HUES64 (cell line): ENCODE data around the gene DPP6.

Experiments
- H3K27ac ChIP-seq: 2 replicates; pipeline ENCODE4 v1.7.0; 2013; ENCODE audit warnings: low read depth, low read length, inconsistent platforms
- H3K27me3 ChIP-seq: 2 replicates; pipeline ENCODE4 v1.6.1; 2013; ENCODE audit warnings: mild to moderate bottlenecking, low read length; ENCODE audit not compliant: insufficient read depth
- H3K36me3 ChIP-seq: 2 replicates; pipeline ENCODE4 v1.6.1; 2013; ENCODE audit warnings: mild to moderate bottlenecking, low read length; ENCODE audit not compliant: insufficient read depth
- H3K4me1 ChIP-seq: 2 replicates; pipeline ENCODE4 v1.6.1; 2013; ENCODE audit warnings: mild to moderate bottlenecking, low read length, moderate library complexity; ENCODE audit not compliant: insufficient read depth
- H3K4me3 ChIP-seq: 2 replicates; pipeline ENCODE4 v1.5.1; 2013; ENCODE audit warnings: mild to moderate bottlenecking, low read length, moderate library complexity
- H3K9ac ChIP-seq: 2 replicates; pipeline ENCODE4 v1.6.1; 2013; ENCODE audit warnings: mild to moderate bottlenecking, low read depth, low read length
- H3K9me3 ChIP-seq: 2 replicates; pipeline ENCODE4 v1.6.1; 2013; ENCODE audit warnings: low read depth, low read length; ENCODE audit not compliant: insufficient read depth
- WGBS: fragments of 150-250, 120-280 bp; methylation state at CpG from one replicate; pipeline ENCODE4 v1.1.7; 2013; ENCODE audit warnings: missing lambda C conversion rate; 5-methylcytosine and 5-hydroxymethylcytosine counted together

The DPP6 gene

DNA sequence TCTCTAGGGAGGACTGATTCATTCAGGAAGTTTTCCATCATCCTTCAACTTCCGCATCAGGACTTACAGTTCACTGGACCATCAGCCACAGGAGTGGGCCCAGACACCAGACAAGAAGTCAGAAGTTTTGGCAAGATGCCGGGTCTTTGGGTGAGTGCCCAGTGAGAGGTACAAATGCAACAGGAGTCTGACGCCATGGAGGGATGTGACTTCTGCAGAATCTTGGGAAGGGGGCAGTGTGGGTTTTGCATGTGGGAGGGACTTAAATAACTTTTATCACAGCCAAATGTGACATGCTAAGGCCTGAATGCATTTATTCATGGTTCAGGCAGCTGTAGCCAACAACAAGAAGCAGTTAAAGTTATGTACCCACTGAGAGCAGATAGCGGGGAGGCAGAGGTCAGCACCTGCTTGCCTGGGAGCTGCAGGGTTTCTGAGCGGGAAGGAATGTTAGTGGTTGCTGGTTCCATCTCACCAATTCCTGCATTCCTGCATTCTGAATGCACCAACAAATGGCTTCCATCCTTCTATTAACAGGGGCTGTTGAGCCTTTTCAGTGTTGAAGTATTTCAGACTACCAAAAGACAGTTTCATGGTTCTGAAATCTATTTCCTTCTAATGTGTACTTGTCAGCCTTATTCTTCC is 575.6 kb downstream of the DPP6 start:
- Histone ChIP-seq H3K4me1 (no peaks in the 10 kb centered on the region), H3K4me3 (no peak overlapping the region), H3K27ac (no peak overlapping the region), H3K9ac (no peak overlapping the region), H3K27me3 (no peaks in the 10 kb centered on the region), H3K9me3 (no peaks in the 10 kb centered on the region), H3K36me3 (no peaks in the 10 kb centered on the region)
- WGBS, result 86% methylated on average over 5 of the region's 5 CpGs

DNA sequence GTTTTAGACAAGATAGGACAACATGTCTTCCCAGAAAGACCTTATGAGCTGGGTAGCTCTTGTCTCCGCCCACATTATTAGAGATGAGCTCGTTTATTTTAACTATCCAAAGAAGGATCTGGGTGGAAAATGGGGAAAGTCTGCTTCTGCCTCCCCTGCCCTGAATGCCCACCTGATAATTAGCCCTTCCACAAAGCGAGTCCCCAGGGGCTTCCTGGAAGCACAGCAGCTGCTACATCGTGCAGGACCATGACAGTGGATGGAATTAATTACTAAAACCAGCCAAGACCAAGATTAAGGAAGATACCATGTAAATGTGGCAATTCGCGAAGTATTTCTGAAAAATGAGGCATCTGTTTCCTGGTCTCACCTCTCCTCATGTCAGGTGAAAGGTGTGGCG is 576.4 kb downstream of the DPP6 start:
- H3K27ac ChIP-seq, result no peak overlapping the region
- H3K36me3 ChIP-seq, result no peaks in the 10 kb centered on the region
- 86% methylated on average over 7 of the region's 7 CpGs for WGBS
- no peaks in the 10 kb centered on the region for H3K4me1 ChIP-seq
- H3K27me3 ChIP-seq, result no peaks in the 10 kb centered on the region
- H3K9ac ChIP-seq, result no peak overlapping the region
- no peak overlapping the region for H3K4me3 ChIP-seq
- no peaks in the 10 kb centered on the region for H3K9me3 ChIP-seq

DNA sequence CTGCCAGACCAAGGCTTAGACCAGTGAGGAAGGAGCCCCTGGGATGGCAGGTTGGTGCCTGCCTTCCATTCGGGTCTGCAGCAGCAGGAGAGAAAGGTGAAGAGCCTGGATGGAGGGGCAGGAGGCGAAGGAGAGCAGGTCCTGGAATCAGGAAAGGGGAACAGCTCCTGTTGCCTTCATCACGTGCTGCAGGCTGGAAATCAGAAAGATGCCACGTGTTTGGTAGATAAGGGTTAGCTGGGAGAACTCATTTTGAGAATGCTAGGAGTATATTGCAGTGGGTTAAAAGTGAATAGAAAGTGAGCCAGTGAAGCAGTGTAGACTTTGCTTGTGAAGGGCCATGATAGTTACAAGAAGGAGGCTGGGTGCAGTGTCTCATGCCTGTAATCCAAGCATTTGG is 579.0 kb downstream of the DPP6 start:
- Histone ChIP-seq H3K27ac (no peak overlapping the region), H3K27me3 (no peaks in the 10 kb centered on the region), H3K4me3 (no peak overlapping the region), H3K9ac (no peak overlapping the region), H3K9me3 (no peaks in the 10 kb centered on the region), H3K4me1 (no peaks in the 10 kb centered on the region), H3K36me3 (no peaks in the 10 kb centered on the region)
- 84% methylated on average over 4 of the region's 4 CpGs for WGBS

- no peak overlapping the region for H3K27ac ChIP-seq
- H3K4me3 ChIP-seq, result no peak overlapping the region
- WGBS, result 97% methylated on average over 2 of the region's 3 CpGs
- no peaks in the 10 kb centered on the region for H3K4me1 ChIP-seq
- H3K9me3 ChIP-seq, result no peaks in the 10 kb centered on the region
- H3K27me3 ChIP-seq, result no peaks in the 10 kb centered on the region
- H3K9ac ChIP-seq, result no peak overlapping the region
- H3K36me3 ChIP-seq, result no peaks in the 10 kb centered on the region
Observed at GRCh38 chr7:154633641-154634040, 581.4 kb downstream of the DPP6 start.

DNA sequence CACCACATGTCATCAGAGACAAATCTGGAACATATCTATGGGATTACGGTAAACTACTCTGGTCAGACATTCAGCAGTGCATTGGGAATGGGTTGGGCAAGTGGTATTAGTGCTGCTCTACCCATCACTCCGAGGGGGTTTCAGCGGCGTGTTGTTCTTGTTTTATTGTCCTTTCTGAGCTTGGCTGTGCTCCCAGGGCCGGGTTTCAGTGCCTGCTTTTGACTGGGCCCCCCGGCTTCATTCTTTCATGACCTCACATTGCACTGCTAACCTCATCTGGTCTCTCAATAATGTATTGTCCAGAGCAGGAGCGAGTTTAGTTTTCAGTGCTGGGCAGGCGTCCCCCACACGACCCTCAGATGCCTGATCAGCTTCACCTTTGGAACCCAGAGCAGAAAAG is 586.1 kb downstream of the DPP6 start:
- Histone ChIP-seq H3K4me3 (no peak overlapping the region), H3K9ac (no peak overlapping the region), H3K9me3 (no peaks in the 10 kb centered on the region), H3K27ac (no peak overlapping the region), H3K27me3 (no peaks in the 10 kb centered on the region), H3K4me1 (no peaks in the 10 kb centered on the region), H3K36me3 (no peaks in the 10 kb centered on the region)
- 94% methylated on average over 9 of the region's 9 CpGs for WGBS

- Histone ChIP-seq H3K9ac (no peak overlapping the region), H3K36me3 (no peaks in the 10 kb centered on the region), H3K27me3 (no peaks in the 10 kb centered on the region), H3K4me1 (no peaks in the 10 kb centered on the region), H3K4me3 (no peak overlapping the region), H3K9me3 (no peaks in the 10 kb centered on the region), H3K27ac (no peak overlapping the region)
- WGBS, result 57% methylated on average over 9 of the region's 10 CpGs
Observed at GRCh38 chr7:154640266-154640865, 588.2 kb downstream of the DPP6 start.

- Histone ChIP-seq H3K27me3 (no peaks in the 10 kb centered on the region), H3K9me3 (no peaks in the 10 kb centered on the region), H3K27ac (no peak overlapping the region), H3K4me1 (no peaks in the 10 kb centered on the region), H3K36me3 (no peaks in the 10 kb centered on the region), H3K4me3 (no peak overlapping the region), H3K9ac (no peak overlapping the region)
- 73% methylated on average over 2 of the region's 4 CpGs for WGBS
Observed at GRCh38 chr7:154640917-154641316, 588.7 kb downstream of the DPP6 start.

DNA sequence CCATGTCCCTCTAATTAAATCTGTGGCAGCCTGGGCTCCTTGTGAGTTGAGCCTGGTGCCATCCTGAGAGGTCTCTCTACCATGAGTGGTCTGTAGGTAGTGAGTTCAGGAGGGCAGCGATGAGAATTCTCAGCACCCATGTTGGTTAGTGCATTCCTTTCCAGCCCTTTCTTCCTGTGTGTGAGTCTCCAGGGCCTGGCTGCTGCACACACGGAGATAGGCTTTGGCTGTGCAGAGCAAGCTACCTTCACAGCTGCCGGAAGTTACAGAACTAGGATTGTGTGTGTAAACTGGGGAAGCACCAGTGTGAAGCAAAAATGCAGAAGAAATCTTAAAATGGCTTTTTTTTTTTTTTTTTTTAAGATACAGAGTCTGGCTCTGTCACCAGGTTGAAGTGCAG is 592.2 kb downstream of the DPP6 start:
- H3K27ac ChIP-seq, result no peak overlapping the region
- no peak overlapping the region for H3K9ac ChIP-seq
- H3K27me3 ChIP-seq, result no peaks in the 10 kb centered on the region
- WGBS, result 92% methylated on average over 3 of the region's 3 CpGs
- no peak overlapping the region for H3K4me3 ChIP-seq
- no peaks in the 10 kb centered on the region for H3K4me1 ChIP-seq
- no peaks in the 10 kb centered on the region for H3K9me3 ChIP-seq
- H3K36me3 ChIP-seq, result no peaks in the 10 kb centered on the region

DNA sequence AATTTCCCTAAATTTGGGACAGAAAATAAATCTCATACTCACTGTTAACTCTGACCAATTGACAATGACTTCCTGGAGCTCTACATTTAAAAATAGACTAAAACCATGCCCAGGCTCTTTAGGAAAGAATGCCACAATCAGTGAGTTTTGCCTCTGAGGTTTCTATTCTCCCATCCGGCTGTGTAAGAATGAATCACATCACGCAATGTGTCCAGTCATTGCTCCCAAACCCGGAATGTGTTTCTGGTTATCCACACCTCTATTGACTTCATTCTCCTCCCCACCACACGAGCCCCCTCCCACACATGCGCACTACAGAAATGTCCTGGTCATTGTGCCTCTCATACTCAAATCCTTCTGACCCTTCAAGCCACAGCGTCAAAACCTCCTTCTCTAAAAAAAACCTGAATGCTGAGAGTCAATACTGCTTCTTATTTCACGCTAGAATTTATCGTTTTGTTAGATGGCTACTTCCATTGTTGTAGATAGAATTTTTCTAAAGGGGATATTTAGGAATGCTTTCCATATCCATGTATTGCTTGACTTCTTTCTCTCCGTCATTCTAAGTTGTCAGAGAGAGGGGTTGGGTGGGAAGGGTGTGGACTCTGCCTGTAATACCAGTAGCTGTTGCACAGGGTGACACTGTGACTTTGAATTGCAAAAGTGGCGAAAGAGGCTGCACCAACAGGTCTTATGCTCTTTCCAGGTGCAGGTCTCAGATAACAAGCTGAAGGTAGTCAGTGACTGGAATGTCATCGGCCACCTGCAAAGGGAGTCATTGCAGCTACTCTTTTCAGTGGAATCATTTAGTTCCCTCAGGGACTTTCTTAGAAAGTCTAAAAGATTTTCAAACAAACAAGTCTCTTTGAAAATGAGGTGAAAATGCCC is 594.2 kb downstream of the DPP6 start:
- Histone ChIP-seq H3K9me3 (no peaks in the 10 kb centered on the region), H3K4me3 (no peak overlapping the region), H3K27me3 (no peaks in the 10 kb centered on the region), H3K9ac (no peak overlapping the region), H3K36me3 (no peaks in the 10 kb centered on the region), H3K27ac (no peak overlapping the region), H3K4me1 (no peaks in the 10 kb centered on the region)
- 95% methylated on average over 11 of the region's 11 CpGs for WGBS

GRCh38 chr7:154647625-154648024 is 595.4 kb downstream of the DPP6 start:
- Histone ChIP-seq H3K9me3 (no peaks in the 10 kb centered on the region), H3K9ac (no peak overlapping the region), H3K4me1 (no peaks in the 10 kb centered on the region), H3K27me3 (no peaks in the 10 kb centered on the region), H3K36me3 (no peaks in the 10 kb centered on the region), H3K4me3 (no peak overlapping the region), H3K27ac (no peak overlapping the region)
- 94% methylated on average over 12 of the region's 12 CpGs for WGBS

GRCh38 chr7:154649015-154649414 is 596.8 kb downstream of the DPP6 start:
- Histone ChIP-seq H3K9ac (no peak overlapping the region), H3K27me3 (no peaks in the 10 kb centered on the region), H3K4me1 (no peaks in the 10 kb centered on the region), H3K9me3 (no peaks in the 10 kb centered on the region), H3K36me3 (no peaks in the 10 kb centered on the region), H3K27ac (no peak overlapping the region), H3K4me3 (no peak overlapping the region)
- WGBS, result 86% methylated on average over 3 of the region's 5 CpGs
